GM12878 (cell line): Measurements from ENCODE around the gene ADGRE2. TPM values are rescaled to one million over a fixed set of nuclear protein-coding genes. Genes with fewer than 3 reads are reported as not detected.

Experiments
- ATAC-seq: fragments of 200-7000 bp; cut with Tn5 transposase; 3 replicates; pipeline ENCODE4 v1.9.1; 2020; ENCODE audit warnings: mild to moderate bottlenecking, moderate library complexity
- BruUV-seq: library from RNA; stranded (reverse); fragments of 400-500 nt; replicated peaks from 2 replicates; lab custom pipeline; 2021; lab: Mats Ljungman, UMichigan
- CTCF ChIA-PET: fragments of 300-600 bp; sonication (Branson Sonifier 250); formaldehyde crosslinking; extraction: SDS; loops from one replicate; lab custom pipeline; 2021; ENCODE audit warnings: inconsistent platforms; lab: Yijun Ruan, JAX
- POLR2A ChIA-PET: fragments of 350-600 bp; formaldehyde crosslinking; extraction: SDS; loops from one replicate; lab custom pipeline; 2021; ENCODE audit warnings: inconsistent platforms; lab: Charles Lee
- RAD21 ChIA-PET: fragments of 300-600 bp; sonication (Branson Sonifier 250); formaldehyde crosslinking; loops from one replicate; lab custom pipeline; 2023; ENCODE audit warnings: antibody characterized with exemption; ENCODE audit not compliant: unreplicated experiment; lab: Charles Lee
- SMC1A ChIA-PET: fragments of 300-600 bp; sonication (Branson Sonifier 250); formaldehyde crosslinking; loops from one replicate; lab custom pipeline; 2023; ENCODE audit not compliant: unreplicated experiment, uncharacterized antibody; lab: Charles Lee
- DNase-seq: peaks from one replicate; pipeline ENCODE4 v3.0.0-alpha.2; 2011; ENCODE audit warnings: low read depth, low spot score
- FAIRE-seq: peaks from 3 replicates; lab custom pipeline; 2011; peaks lifted over from hg19 to GRCh38; lab: Jason Lieb, UNC
- H2AFZ ChIP-seq: 2 replicates; pipeline ENCODE4 v1.6.0; 2011; ENCODE audit warnings: low read depth, low read length, control low read depth; ENCODE audit not compliant: control insufficient read depth
- H3K27ac ChIP-seq: 2 replicates; pipeline ENCODE4 v1.5.1; 2011; ENCODE audit warnings: control low read depth; ENCODE audit not compliant: control insufficient read depth, insufficient read depth
- H3K27me3 ChIP-seq, 2 experiments: replicated peaks in 1 of 2; 2 replicates each; pipeline versions ENCODE4 v1.6.0 to v1.6.1; 2011; ENCODE audit warnings: low read length in 1 of 2; ENCODE audit not compliant: control insufficient read depth in 2 of 2, insufficient read depth in 2 of 2
- H3K36me3 ChIP-seq, 2 experiments: 2 replicates each; pipeline ENCODE4 v1.5.1; 2011; ENCODE audit warnings: low read length in 1 of 2; ENCODE audit not compliant: control insufficient read depth in 2 of 2, insufficient read depth in 2 of 2
- H3K4me1 ChIP-seq: 2 replicates; pipeline ENCODE4 v1.6.1; 2011; ENCODE audit warnings: mild to moderate bottlenecking, low read length, moderate library complexity, mixed read lengths; ENCODE audit not compliant: control insufficient read depth, insufficient read depth
- H3K4me2 ChIP-seq: 2 replicates; pipeline ENCODE4 v1.6.0; 2011; ENCODE audit warnings: control low read depth; ENCODE audit not compliant: control insufficient read depth, insufficient read depth
- H3K4me3 ChIP-seq: fragments of 200-600 bp; sonication (generic); 2 replicates; pipeline ENCODE4 v1.5.1; 2016
- H3K79me2 ChIP-seq: 2 replicates; pipeline ENCODE4 v1.6.0; 2011; ENCODE audit warnings: low read length; ENCODE audit not compliant: control insufficient read depth, insufficient read depth
- H3K9ac ChIP-seq: 2 replicates; pipeline ENCODE4 v1.8.0; 2011; ENCODE audit warnings: low read length, control low read depth, mixed read lengths; ENCODE audit not compliant: control insufficient read depth, insufficient read depth
- H3K9me3 ChIP-seq: replicated peaks from 3 replicates; pipeline ENCODE4 v1.5.1; 2011; ENCODE audit warnings: mild to moderate bottlenecking, low read length; ENCODE audit not compliant: control insufficient read depth, insufficient read depth
- H4K20me1 ChIP-seq: 2 replicates; pipeline ENCODE4 v1.6.0; 2011; ENCODE audit not compliant: control insufficient read depth, insufficient read depth
- BCL3 ChIP-seq: IDR thresholded peaks from 2 replicates; pipeline ENCODE4 v1.6.1; 2011; ENCODE audit warnings: borderline replicate concordance, low read depth, mild to moderate bottlenecking, moderate library complexity, low read length; ENCODE audit not compliant: insufficient read depth, poor library complexity, severe bottlenecking
- CBFB ChIP-seq: IDR thresholded peaks from 2 replicates; pipeline ENCODE4 v1.6.1; 2016; ENCODE audit warnings: antibody characterized with exemption, low read depth
- CBX3 ChIP-seq: fragments of 200-600 bp; sonication (generic); IDR thresholded peaks from 2 replicates; pipeline ENCODE4 v1.6.1; 2016; ENCODE audit warnings: low read depth, borderline replicate concordance
- CBX5 ChIP-seq: sonication (generic); IDR thresholded peaks from 2 replicates; pipeline ENCODE4 v1.6.1; 2016; ENCODE audit warnings: low read depth, moderate library complexity, mild to moderate bottlenecking, inconsistent platforms
- CEBPZ ChIP-seq: fragments of 150-350 bp; IDR thresholded peaks from 2 replicates; pipeline ENCODE4 v1.6.1; 2016; ENCODE audit warnings: low read depth, low read length
- HDAC6 ChIP-seq: fragments of 200-600 bp; sonication (generic); IDR thresholded peaks from one replicate; pipeline ENCODE4 v1.8.0; 2017; ENCODE audit warnings: antibody characterized with exemption; ENCODE audit not compliant: unreplicated experiment
- KLF5 ChIP-seq: fragments of 450-650 bp; IDR thresholded peaks from 2 replicates; pipeline ENCODE4 v1.6.1; 2014; ENCODE audit warnings: mild to moderate bottlenecking; ENCODE audit not compliant: partially characterized antibody
- NBN ChIP-seq: fragments of 450-650 bp; IDR thresholded peaks from 2 replicates; pipeline ENCODE4 v1.6.1; 2016
- NFIC ChIP-seq: IDR thresholded peaks from 2 replicates; pipeline ENCODE4 v1.6.1; 2012; ENCODE audit warnings: low read depth, mild to moderate bottlenecking, inconsistent platforms, low read length, moderate library complexity
- RELB ChIP-seq: fragments of 450-650 bp; IDR thresholded peaks from 2 replicates; pipeline ENCODE4 v1.6.1; 2017; ENCODE audit warnings: low read depth, mild to moderate bottlenecking, moderate library complexity
- SP1 ChIP-seq: IDR thresholded peaks from one replicate; pipeline ENCODE4 v1.6.1; 2011; ENCODE audit warnings: low read depth, low read length
- SREBF2 ChIP-seq: IDR thresholded peaks from 2 replicates; pipeline ENCODE4 v1.6.1; 2012; ENCODE audit warnings: mild to moderate bottlenecking, low read length
- TCF7 ChIP-seq: IDR thresholded peaks from 2 replicates; pipeline ENCODE4 v1.6.1; 2014; ENCODE audit warnings: antibody characterized with exemption, borderline replicate concordance
- ZNF207 ChIP-seq: fragments of 450-650 bp; IDR thresholded peaks from 2 replicates; pipeline ENCODE4 v1.6.1; 2014; ENCODE audit warnings: antibody characterized with exemption, mild to moderate bottlenecking, borderline replicate concordance
- ZNF217 ChIP-seq: fragments of 450-650 bp; IDR thresholded peaks from 2 replicates; pipeline ENCODE4 v1.6.1; 2017; ENCODE audit warnings: antibody characterized with exemption, mild to moderate bottlenecking
- ZNF24 ChIP-seq: fragments of 450-650 bp; IDR thresholded peaks from 2 replicates; pipeline ENCODE4 v1.6.1; 2017; ENCODE audit warnings: antibody characterized with exemption, mild to moderate bottlenecking
- ZNF274 ChIP-seq: IDR thresholded peaks from one replicate; pipeline ENCODE4 v1.8.0; 2011; ENCODE audit not compliant: insufficient read length, insufficient read depth
- WGBS: methylation state at CpG from one replicate; pipeline ENCODE4 v1.1.6; 2016; ENCODE audit warnings: low lambda C conversion rate; ENCODE audit not compliant: insufficient replicate concordance, insufficient coverage; ENCODE audit errors: missing lambda C conversion rate; 5-methylcytosine and 5-hydroxymethylcytosine counted together
- in situ Hi-C: fragments of 300-500 bp; cut with MboI; formaldehyde crosslinking; loops from 9 replicates; pipeline ENCODE4 v1.14.3; 2018; ENCODE audit warnings: mixed read lengths
- intact Hi-C: fragments of 100-400 bp; cut with micrococcal nuclease; formaldehyde crosslinking; loops from one replicate; pipeline ENCODE4 v1.14.2; 2022; ENCODE audit not compliant: unreplicated experiment
- polyA plus RNA-seq, 11 experiments: library from polyadenylated mRNA; depleted of rRNA in 4 of 11; unstranded in 6 of 11; stranded (reverse) in 5 of 11; fragments of >200 nt; fragmentation: Nextera tagmentation in 4 of 11; fragmentation: Illumina TruSeq in 1 of 11; extraction: Ambion mirVana in 4 of 11; extraction: Trizol in 1 of 11; gene quantifications; 1 replicate in 1 of 11; 2 replicates in 10 of 11; pipeline versions ENCODE4 v1.2.1 to v1.2.3, GENCODE V29; 2011 to 2016; ENCODE audit warnings: inconsistent platforms in 2 of 11, missing spikeins in 2 of 11, low read depth in 1 of 11
- total RNA-seq, 4 experiments: library from RNA; depleted of rRNA in 3 of 4; stranded (reverse); fragments of >200 nt in 3 of 4; fragmentation: Illumina TruSeq in 1 of 4; extraction: Trizol in 1 of 4; gene quantifications; 2 replicates each; pipeline versions ENCODE4 v1.2.1 to v1.2.3, GENCODE V29; 2013 to 2021

The ADGRE2 gene
- total and polyA plus RNA-seq, 10 of the 15 experiments (the other 5 are each of a cell fraction or from before 2014, with no cell fraction given): 0.15 to 12.7 (median 4.6) TPM

GRCh38 chr19:14719162-14719561 is 59.2 kb downstream of the ADGRE2 start (continued):
- TF ChIP-seq CEBPZ: no peak
- TF ChIP-seq NBN: no peak
- TF ChIP-seq HDAC6: no peak
- TF ChIP-seq ZNF24: no peak
- no peak for TF ChIP-seq NFIC

- WGBS: 81% methylated on average over 18 of the region's 18 CpGs
- no peak overlapping the region for H3K27ac ChIP-seq
- DNase-seq (no peak), ATAC-seq (no peak), FAIRE-seq (no peak)
- no peaks in the 10 kb centered on the region for H3K27me3 ChIP-seq
- H3K79me2 ChIP-seq: no peaks in the 10 kb centered on the region
- H2AFZ ChIP-seq: no peak overlapping the region
- H3K9ac ChIP-seq: no peak overlapping the region
- no peaks in the 10 kb centered on the region for H4K20me1 ChIP-seq
- in situ Hi-C loops: no loop called here
- CTCF ChIA-PET: no interaction called here
- SMC1A ChIA-PET: no interaction called here
- RAD21 ChIA-PET: no interaction called here
- H3K4me2 ChIP-seq: no peak overlapping the region
- POLR2A ChIA-PET: no interaction called here
- H3K4me3 ChIP-seq: no peak overlapping the region
- intact Hi-C loops: no loop called here
- peaks cover 0 to 6% of the 10 kb centered on the region in 2 experiments; a peak in 1 of 4 replicates for H3K36me3 ChIP-seq
- no peaks in the 10 kb centered on the region for H3K4me1 ChIP-seq
- peaks cover 25% of the 10 kb centered on the region for H3K9me3 ChIP-seq
- no TSS peak for BruUV-seq
- peak; percentile 94 for TF ChIP-seq KLF5
- no peak for TF ChIP-seq TCF7
- TF ChIP-seq SREBF2: no peak
- TF ChIP-seq RELB: peak; percentile 48; the same call in 1 of the 2 replicates
- TF ChIP-seq CBX3: peak; percentile 75; the same call in 1 of the 2 replicates
- TF ChIP-seq ZNF217: 0 out of 2 replicates have a peak, but pooled peaks have one; percentile 34
- peak; percentile 75 for TF ChIP-seq ZNF274
- peak; percentile 96 for TF ChIP-seq CBX5
- no peak for TF ChIP-seq CBFB
- TF ChIP-seq ZNF207: no peak
- TF ChIP-seq BCL3: no peak
- TF ChIP-seq SP1: no peak
These were observed 59.7 kb downstream of the ADGRE2 start for GRCh38 chr19:14718522-14719116.
